NCI-H526 treated with DMSO at 0.1 percent for 48 hours (cell line): ENCODE data around the gene ZNF546.
"Not testable (repeated sequence)": the region's sequence is repeated elsewhere in the genome, so short reads cannot be mapped to it uniquely, and the experiment has no call there.

Experiments used
- DNase-seq: peaks from one replicate; lab custom pipeline; 2025; lab: John Stamatoyannopoulos, UW

ZNF546 gene

GRCh38 chr19:39986643-39987042 is 10.2 kb upstream of the ZNF546 start:
- DNase-seq: no peak

DNA sequence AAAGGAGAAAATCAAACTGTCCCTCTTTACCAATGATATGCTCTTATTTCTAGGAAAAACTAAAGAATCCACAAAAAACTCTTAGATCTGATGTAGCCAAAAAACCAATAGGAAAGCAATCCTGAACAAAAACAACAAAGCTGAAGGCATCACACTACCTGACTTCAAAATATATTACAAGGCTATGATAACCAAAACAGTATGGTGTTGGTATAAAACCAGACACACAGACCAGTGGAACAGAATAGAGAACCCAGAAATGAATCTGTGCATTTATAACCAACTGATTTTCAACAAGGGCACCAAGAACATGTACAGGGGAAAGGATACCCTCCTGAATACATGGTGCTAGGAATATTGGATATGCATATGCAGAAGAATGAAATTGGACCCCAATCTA is 9.7 kb upstream of the ZNF546 start:
- DNase-seq: no peak

DNA sequence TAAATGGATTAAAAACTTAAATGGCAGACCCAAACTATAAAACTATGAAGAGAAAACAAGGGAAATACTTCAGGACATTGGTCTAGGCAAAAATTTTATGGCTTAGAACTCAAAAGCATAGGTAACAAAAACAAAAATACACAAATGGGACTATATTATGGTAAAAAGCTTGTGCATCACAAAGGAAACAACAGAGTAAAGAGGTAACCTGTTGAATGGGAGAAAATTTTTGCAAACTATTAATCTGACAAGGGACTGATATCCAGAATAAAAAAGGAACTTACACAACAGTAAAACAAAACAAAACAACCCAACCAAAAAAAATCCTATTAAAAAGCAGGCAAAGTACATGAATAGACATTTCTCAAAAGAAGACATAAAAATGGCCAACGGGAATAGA is 9.3 kb upstream of the ZNF546 start:
- no peak for DNase-seq

GRCh38 chr19:39993605-39994004 is 3.3 kb upstream of the ZNF546 start:
- DNase-seq: no peak

GRCh38 chr19:39994361-39994760 is 2.5 kb upstream of the ZNF546 start:
- DNase-seq: no peak

GRCh38 chr19:39995794-39996193 is 1.1 kb upstream of the ZNF546 start:
- DNase-seq: no peak

DNA sequence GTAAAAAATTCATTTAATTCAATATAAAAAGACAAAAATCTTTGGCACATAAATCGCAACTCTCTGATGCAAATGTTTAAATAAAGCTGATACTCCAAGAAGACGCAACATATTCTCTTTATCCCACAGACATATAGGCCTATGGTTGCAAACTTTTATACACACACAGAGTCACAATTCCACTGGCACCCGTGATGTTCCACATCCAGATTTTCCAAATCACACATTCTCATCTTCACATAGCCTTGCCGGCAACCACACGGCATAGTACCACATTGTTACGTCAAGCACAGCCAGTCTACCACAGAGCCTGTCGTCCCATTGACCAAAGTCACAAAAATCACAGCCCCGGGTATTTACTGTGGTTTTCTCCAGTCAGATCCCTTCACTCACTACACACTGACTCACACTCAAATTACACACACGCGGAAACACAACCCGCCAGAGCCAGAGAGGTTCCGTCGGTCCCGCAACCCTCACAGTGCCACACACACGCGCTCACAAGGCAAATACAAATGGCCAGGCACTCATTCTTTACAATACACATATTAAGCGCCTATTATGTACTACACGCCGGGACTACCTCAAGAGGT is 546 bp upstream of the ZNF546 start:
- no peak for DNase-seq

DNA sequence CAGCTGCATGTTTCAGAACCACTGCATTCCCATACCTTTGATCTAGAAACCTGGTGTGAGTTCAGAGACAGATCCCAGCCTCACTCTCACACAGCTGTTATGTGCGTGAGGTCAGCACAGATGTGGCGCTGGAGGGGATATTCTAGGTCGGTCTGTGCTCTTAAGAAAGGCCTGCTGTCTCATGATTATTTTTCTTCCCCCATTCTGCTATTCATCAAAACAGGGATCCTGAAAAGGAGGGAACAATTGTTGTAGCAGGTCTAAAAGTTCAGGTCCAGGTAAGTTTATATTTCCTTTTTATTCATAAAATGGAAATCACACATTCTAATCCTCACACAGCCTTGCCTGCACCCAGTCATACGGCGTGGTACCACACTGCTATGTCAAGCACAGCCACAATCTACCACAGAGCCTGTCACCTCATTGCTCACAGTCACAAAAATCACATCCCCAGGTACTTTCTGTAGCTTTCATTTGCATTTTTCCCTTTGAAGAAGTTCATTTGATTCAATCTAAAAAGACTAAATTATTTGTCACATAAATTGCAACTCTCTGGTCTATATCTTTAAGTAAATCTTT is 867 bp downstream of the ZNF546 start:
- DNase-seq: no peak

GRCh38 chr19:39998501-39998900 is 1.6 kb downstream of the ZNF546 start:
- DNase-seq: no peak

GRCh38 chr19:40005691-40006272 is 8.9 kb downstream of the ZNF546 start:
- DNase-seq: no peak

GRCh38 chr19:40006273-40006691 is 9.4 kb downstream of the ZNF546 start:
- no peak for DNase-seq

DNA sequence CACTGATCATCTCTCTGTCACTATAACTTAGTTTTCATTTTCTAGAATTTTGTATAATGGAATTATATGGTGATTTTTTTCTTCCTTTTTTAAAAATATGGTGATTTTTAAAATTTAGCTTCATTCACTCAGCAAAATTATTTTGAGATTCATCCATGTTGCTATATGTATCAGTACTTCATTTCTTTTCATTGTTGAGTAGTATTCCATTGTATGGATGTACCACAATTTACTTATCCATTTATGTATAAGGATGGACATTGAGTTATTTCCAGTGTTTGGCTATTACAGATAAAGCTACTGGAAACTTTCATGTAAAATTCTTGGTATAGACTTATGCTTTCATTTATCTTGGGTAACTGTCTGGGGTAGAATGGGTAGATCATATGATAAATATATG is 12.8 kb downstream of the ZNF546 start:
- DNase-seq: no peak

GRCh38 chr19:40013991-40014390 is 17.1 kb downstream of the ZNF546 start:
- no peak for DNase-seq

- no peak for DNase-seq
These were observed 27.1 kb downstream of the ZNF546 start for GRCh38 chr19:40023969-40024368.

GRCh38 chr19:40025938-40026596 is 29.2 kb downstream of the ZNF546 start:
- no peak for DNase-seq

DNA sequence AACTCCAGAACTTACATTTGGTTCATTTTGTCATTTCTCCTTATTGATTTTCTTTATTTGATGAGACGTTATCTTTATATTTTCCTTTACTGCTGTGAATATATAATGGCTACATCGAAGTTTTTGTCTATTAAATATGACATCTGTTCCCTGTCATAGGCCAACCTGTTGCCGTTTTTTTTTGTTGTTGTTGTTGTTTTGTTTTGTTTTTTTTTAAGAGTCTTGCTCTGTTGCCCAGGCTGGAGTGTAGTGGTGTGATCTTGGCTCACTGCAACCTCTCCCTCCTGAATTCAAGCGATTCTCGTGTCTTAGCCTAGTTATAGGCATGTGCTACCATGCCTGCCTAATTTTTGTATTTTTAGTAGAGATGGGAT is 29.7 kb downstream of the ZNF546 start:
- no peak for DNase-seq

- DNase-seq: no peak
These were observed 37.2 kb downstream of the ZNF546 start for GRCh38 chr19:40033989-40034560.

GRCh38 chr19:40035996-40036395 is 39.1 kb downstream of the ZNF546 start:
- DNase-seq: no peak

DNA sequence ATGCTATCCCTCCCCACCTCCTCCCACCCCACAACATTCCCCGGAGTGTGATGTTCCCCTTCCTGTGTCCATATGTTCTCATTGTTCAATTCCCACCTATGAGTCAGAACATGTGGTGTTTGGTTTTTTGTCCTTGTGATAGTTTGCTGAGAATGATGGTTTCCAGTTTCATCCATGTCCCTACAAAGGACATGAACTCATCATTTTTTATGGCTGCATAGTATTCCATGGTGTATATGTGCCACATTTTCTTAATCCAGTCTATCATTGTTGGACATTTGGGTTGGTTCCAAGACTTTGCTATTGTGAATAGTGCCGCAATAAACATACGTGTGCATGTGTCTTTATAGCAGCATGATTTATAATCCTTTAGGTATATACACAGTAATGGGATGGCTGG is 41.2 kb downstream of the ZNF546 start:
- not testable (repeated sequence) for DNase-seq

- DNase-seq: not testable (repeated sequence)
These were observed 44.9 kb downstream of the ZNF546 start for GRCh38 chr19:40041718-40042117.

GRCh38 chr19:40053491-40053890 is 56.6 kb downstream of the ZNF546 start:
- no peak for DNase-seq

GRCh38 chr19:40054632-40055031 is 57.8 kb downstream of the ZNF546 start:
- DNase-seq: no peak

DNA sequence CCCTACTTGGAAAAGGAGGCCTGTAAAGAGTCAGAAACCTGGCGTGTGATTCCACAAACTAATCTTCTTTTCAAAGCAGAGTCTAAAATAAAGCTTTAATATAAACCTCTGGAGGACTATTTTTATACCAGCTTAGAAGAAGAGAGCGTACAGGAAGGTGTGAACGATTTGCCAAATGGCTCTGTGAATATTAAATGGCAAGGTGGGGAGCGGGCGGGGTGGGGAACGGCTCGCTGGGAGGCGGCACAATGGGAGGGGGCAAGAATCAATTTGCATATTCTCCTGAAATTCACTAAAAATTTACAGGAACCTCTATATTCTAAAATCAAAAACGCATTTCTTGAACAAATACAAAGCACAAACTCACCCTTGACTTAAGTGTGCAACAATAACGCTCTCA is 58.2 kb downstream of the ZNF546 start:
- no peak for DNase-seq
